HEK293 (cell line): ENCODE results near the gene ING1.
A peak's percentile ranks its signal among the peaks of the same experiment; 100 is the strongest.

ENCODE experiments used
- AEBP2 ChIP-seq: fragments of 450-650 bp; formaldehyde crosslinking; IDR thresholded peaks from 2 replicates; pipeline ENCODE4 v1.5.1; 2016; ENCODE audit warnings: missing biosample characterization, missing genetic modification characterization, borderline replicate concordance
- FEZF1 ChIP-seq: fragments of 450-650 bp; formaldehyde crosslinking; IDR thresholded peaks from 2 replicates; pipeline ENCODE4 v1.5.1; 2016; ENCODE audit warnings: missing biosample characterization, missing genetic modification characterization
- GFI1B ChIP-seq: fragments of 450-650 bp; formaldehyde crosslinking; IDR thresholded peaks from 2 replicates; pipeline ENCODE4 v1.5.1; 2016; ENCODE audit warnings: missing biosample characterization, missing genetic modification characterization
- GLI2 ChIP-seq: fragments of 450-650 bp; formaldehyde crosslinking; IDR thresholded peaks from 2 replicates; pipeline ENCODE4; 2017; ENCODE audit warnings: missing biosample characterization, missing genetic modification characterization, low read depth, borderline replicate concordance
- HOXA7 ChIP-seq: sonication (generic); formaldehyde crosslinking; IDR thresholded peaks from 2 replicates; pipeline ENCODE4 v1.8.1; 2022; ENCODE audit warnings: missing genetic modification reagents, borderline replicate concordance
- KLF10 ChIP-seq: fragments of 450-650 bp; IDR thresholded peaks from 2 replicates; pipeline ENCODE4 v1.5.1; 2018; ENCODE audit warnings: missing biosample characterization, mild to moderate bottlenecking, missing genetic modification characterization
- KLF17 ChIP-seq: fragments of 450-650 bp; formaldehyde crosslinking; IDR thresholded peaks from 2 replicates; pipeline ENCODE4 v1.5.1; 2016; ENCODE audit warnings: missing biosample characterization, missing genetic modification characterization
- KLF8 ChIP-seq: fragments of 450-650 bp; formaldehyde crosslinking; IDR thresholded peaks from 2 replicates; pipeline ENCODE4 v1.5.1; 2016; ENCODE audit warnings: missing biosample characterization, missing genetic modification characterization
- MEIS1 ChIP-seq: sonication (generic); formaldehyde crosslinking; IDR thresholded peaks from 2 replicates; pipeline ENCODE4 v1.8.1; 2022; ENCODE audit warnings: missing genetic modification reagents, mild to moderate bottlenecking, borderline replicate concordance
- PRDM1 ChIP-seq: fragments of 450-650 bp; formaldehyde crosslinking; IDR thresholded peaks from 2 replicates; pipeline ENCODE4; 2016; ENCODE audit warnings: missing biosample characterization, missing genetic modification characterization
- SCRT1 ChIP-seq: fragments of 450-650 bp; formaldehyde crosslinking; IDR thresholded peaks from 2 replicates; pipeline ENCODE4 v1.5.1; 2016; ENCODE audit warnings: missing biosample characterization, missing genetic modification characterization, borderline replicate concordance
- SP2 ChIP-seq: fragments of 450-650 bp; formaldehyde crosslinking; IDR thresholded peaks from 2 replicates; pipeline ENCODE4 v1.5.1; 2016; ENCODE audit warnings: missing biosample characterization, missing genetic modification characterization
- TRIM28 ChIP-seq: IDR thresholded peaks from 2 replicates; pipeline ENCODE4 v1.6.1; 2011; ENCODE audit warnings: low read length, control low read depth, borderline replicate concordance
- YY1 ChIP-seq: fragments of 450-650 bp; formaldehyde crosslinking; IDR thresholded peaks from 2 replicates; pipeline ENCODE4 v1.5.1; 2018; ENCODE audit warnings: missing biosample characterization, missing genetic modification characterization
- ZBTB11 ChIP-seq: fragments of 450-650 bp; formaldehyde crosslinking; conservative IDR thresholded peaks from 2 replicates; pipeline ENCODE4 v1.5.1; 2016; ENCODE audit warnings: low read depth, missing biosample characterization, missing genetic modification characterization
- ZBTB8A ChIP-seq: fragments of 450-650 bp; formaldehyde crosslinking; IDR thresholded peaks from 2 replicates; pipeline ENCODE4 v1.5.1; 2016; ENCODE audit warnings: missing biosample characterization, missing genetic modification characterization
- ZNF146 ChIP-seq: fragments of 450-650 bp; formaldehyde crosslinking; IDR thresholded peaks from 2 replicates; pipeline ENCODE4 v1.5.1; 2016; ENCODE audit warnings: missing biosample characterization, missing genetic modification characterization
- ZNF169 ChIP-seq: fragments of 450-650 bp; formaldehyde crosslinking; IDR thresholded peaks from 2 replicates; pipeline ENCODE4 v1.5.1; 2016; ENCODE audit warnings: missing biosample characterization, missing genetic modification characterization
- ZNF19 ChIP-seq: fragments of 450-650 bp; formaldehyde crosslinking; IDR thresholded peaks from 2 replicates; pipeline ENCODE4; 2016; ENCODE audit warnings: missing biosample characterization, missing genetic modification characterization, low read depth
- ZNF292 ChIP-seq: fragments of 450-650 bp; formaldehyde crosslinking; IDR thresholded peaks from 2 replicates; pipeline ENCODE4 v1.5.1; 2016; ENCODE audit warnings: low read depth, missing biosample characterization, missing genetic modification characterization, borderline replicate concordance
- ZNF335 ChIP-seq: fragments of 450-650 bp; formaldehyde crosslinking; conservative IDR thresholded peaks from 2 replicates; pipeline ENCODE4 v1.5.1; 2016; ENCODE audit warnings: missing biosample characterization, missing genetic modification characterization
- ZNF341 ChIP-seq: fragments of 450-650 bp; formaldehyde crosslinking; IDR thresholded peaks from 2 replicates; pipeline ENCODE4; 2016; ENCODE audit warnings: low read depth, missing biosample characterization, missing genetic modification characterization
- ZNF404 ChIP-seq: fragments of 450-650 bp; formaldehyde crosslinking; IDR thresholded peaks from 2 replicates; pipeline ENCODE4 v1.5.1; 2017; ENCODE audit warnings: missing biosample characterization, missing genetic modification characterization
- ZNF488 ChIP-seq: fragments of 450-650 bp; formaldehyde crosslinking; IDR thresholded peaks from 2 replicates; pipeline ENCODE4 v1.5.1; 2016; ENCODE audit warnings: missing biosample characterization, missing genetic modification characterization
- ZNF501 ChIP-seq: fragments of 450-650 bp; formaldehyde crosslinking; IDR thresholded peaks from 2 replicates; pipeline ENCODE4 v1.5.1; 2016; ENCODE audit warnings: missing biosample characterization, missing genetic modification characterization
- ZNF561 ChIP-seq: fragments of 450-650 bp; IDR thresholded peaks from 2 replicates; pipeline ENCODE4 v1.5.1; 2018; ENCODE audit warnings: missing biosample characterization, missing genetic modification characterization, borderline replicate concordance
- ZNF580 ChIP-seq: fragments of 450-650 bp; formaldehyde crosslinking; IDR thresholded peaks from 2 replicates; pipeline ENCODE4 v1.5.1; 2016; ENCODE audit warnings: missing biosample characterization, missing genetic modification characterization
- ZNF596 ChIP-seq: fragments of 450-650 bp; IDR thresholded peaks from 2 replicates; pipeline ENCODE4 v1.5.0; 2018; ENCODE audit warnings: missing biosample characterization, mild to moderate bottlenecking, missing genetic modification characterization, moderate library complexity
- ZNF654 ChIP-seq: fragments of 450-650 bp; formaldehyde crosslinking; IDR thresholded peaks from 2 replicates; pipeline ENCODE4 v1.5.1; 2016; ENCODE audit warnings: low read depth, missing biosample characterization, missing genetic modification characterization
- ZNF660 ChIP-seq: fragments of 450-650 bp; IDR thresholded peaks from 2 replicates; pipeline ENCODE4 v1.5.1; 2018; ENCODE audit warnings: missing biosample characterization, mild to moderate bottlenecking, missing genetic modification characterization
- ZNF677 ChIP-seq: fragments of 450-650 bp; IDR thresholded peaks from 2 replicates; pipeline ENCODE4 v1.5.0; 2018; ENCODE audit warnings: missing biosample characterization, mild to moderate bottlenecking, missing genetic modification characterization, moderate library complexity
- ZSCAN18 ChIP-seq: fragments of 450-650 bp; formaldehyde crosslinking; IDR thresholded peaks from 2 replicates; pipeline ENCODE4 v1.5.1; 2016; ENCODE audit warnings: missing biosample characterization, missing genetic modification characterization
- ZSCAN30 ChIP-seq: fragments of 450-650 bp; IDR thresholded peaks from 2 replicates; pipeline ENCODE4 v1.5.1; 2018; ENCODE audit warnings: missing biosample characterization, mild to moderate bottlenecking, missing genetic modification characterization, moderate library complexity

ING1 gene

GRCh38 chr13:110712081-110712848 is 1.2 kb upstream of the ING1 start (continued):
- no peak for TF ChIP-seq GLI2 (tag by site-specific recombination)
- peak; percentile 49 for TF ChIP-seq ZNF501 (tag by site-specific recombination)
- TF ChIP-seq AEBP2 (tag by site-specific recombination) = no peak
- TF ChIP-seq ZSCAN30 = peak; percentile 8
- TF ChIP-seq ZNF561 (tag by site-specific recombination) = peak; percentile 56; the same call in 1 of the 2 replicates
- TF ChIP-seq ZNF404 (tag by site-specific recombination) = no peak
- peak; percentile 62; the same call in 1 of the 2 replicates for TF ChIP-seq KLF8 (tag by site-specific recombination)
- TF ChIP-seq MEIS1 (CRISPR knock-in tag) = no peak
- TF ChIP-seq ZNF292 = no peak
- peak; percentile 5; the same call in 1 of the 2 replicates for TF ChIP-seq KLF17 (tag by site-specific recombination)
- no peak for TF ChIP-seq HOXA7 (CRISPR knock-in tag)
- no peak for TF ChIP-seq ZNF488 (tag by site-specific recombination)
- TF ChIP-seq ZNF677 (tag by site-specific recombination) = no peak
- TF ChIP-seq ZNF19 (tag by site-specific recombination) = no peak
- TF ChIP-seq PRDM1 (tag by site-specific recombination) = peak; percentile 90
- no peak for TF ChIP-seq ZNF580 (tag by site-specific recombination)
- TF ChIP-seq KLF10 (tag by site-specific recombination) = peak; percentile 47; the same call in 1 of the 2 replicates
- TF ChIP-seq ZNF335 (tag by site-specific recombination) = peak; percentile 87
- TF ChIP-seq ZNF169 (tag by site-specific recombination) = no peak
- TF ChIP-seq ZBTB11 (tag by site-specific recombination) = peak; percentile 55
- TF ChIP-seq ZNF596 (tag by site-specific recombination) = no peak
- TF ChIP-seq GFI1B (tag by site-specific recombination) = peak; percentile 45; the same call in 1 of the 2 replicates
- no peak for TF ChIP-seq ZSCAN18 (tag by site-specific recombination)
- peak; percentile 66; the same call in 1 of the 2 replicates for TF ChIP-seq ZNF660 (tag by site-specific recombination)
- peak; percentile 64; the same call in 1 of the 2 replicates for TF ChIP-seq ZBTB8A (tag by site-specific recombination)
- no peak for TF ChIP-seq YY1 (tag by site-specific recombination)
- TF ChIP-seq SP2 (tag by site-specific recombination) = peak; percentile 37
- TF ChIP-seq FEZF1 (tag by site-specific recombination) = peak; percentile 30; the same call in 1 of the 2 replicates
- TF ChIP-seq ZNF654 = no peak
- peak; percentile 52 for TF ChIP-seq ZNF341
- no peak for TF ChIP-seq ZNF146 (tag by site-specific recombination)
- TF ChIP-seq TRIM28 = no peak
- no peak for TF ChIP-seq SCRT1 (tag by site-specific recombination)
